Fibroblast of the conjunctiva (primary cell): ENCODE measurements around the gene ASAP2.

ENCODE experiments used
- DNase-seq: peaks from one replicate; pipeline ENCODE4 v3.0.0-alpha.2; 2010; ENCODE audit warnings: low read depth

ASAP2 gene

DNA sequence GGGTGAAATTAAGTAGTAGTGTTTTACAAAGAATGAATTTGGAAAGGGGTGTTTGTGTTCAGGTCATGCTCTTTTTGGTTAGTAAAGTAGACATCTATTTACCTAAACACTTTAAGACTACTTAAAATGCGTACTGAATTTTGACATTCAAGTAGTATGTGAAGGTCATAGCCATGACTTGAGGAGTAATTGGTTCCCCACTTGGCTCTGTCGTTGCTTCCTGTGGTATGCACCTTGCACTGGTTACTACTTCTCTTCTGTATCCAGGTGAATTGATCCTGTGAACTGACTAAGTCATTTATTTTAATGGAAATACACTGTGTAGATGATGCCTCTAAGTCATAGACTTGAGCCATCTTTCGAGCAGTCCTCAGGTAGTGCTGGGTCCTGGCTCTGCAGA is 118.8 kb downstream of the ASAP2 start:
- no peak for DNase-seq

DNA sequence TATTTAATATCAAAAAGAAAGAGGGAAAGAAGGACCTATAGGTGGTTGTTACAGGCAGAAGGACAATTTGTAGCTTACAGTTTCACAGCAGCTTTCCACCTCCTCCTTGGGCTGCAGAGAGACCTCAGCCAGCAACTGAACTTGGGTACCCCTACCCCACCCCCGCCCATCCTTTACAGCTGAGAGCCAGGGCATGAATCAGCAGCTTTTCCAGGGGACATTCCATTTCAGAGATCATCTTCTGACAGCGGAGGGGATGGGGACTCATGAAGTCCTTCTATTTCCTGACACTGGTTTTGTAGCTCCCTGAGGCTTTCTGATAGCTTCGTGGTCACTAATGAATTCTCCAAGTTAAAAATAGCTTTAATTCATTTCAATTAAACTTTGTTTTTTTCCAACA is 120.4 kb downstream of the ASAP2 start:
- DNase-seq = no peak

DNA sequence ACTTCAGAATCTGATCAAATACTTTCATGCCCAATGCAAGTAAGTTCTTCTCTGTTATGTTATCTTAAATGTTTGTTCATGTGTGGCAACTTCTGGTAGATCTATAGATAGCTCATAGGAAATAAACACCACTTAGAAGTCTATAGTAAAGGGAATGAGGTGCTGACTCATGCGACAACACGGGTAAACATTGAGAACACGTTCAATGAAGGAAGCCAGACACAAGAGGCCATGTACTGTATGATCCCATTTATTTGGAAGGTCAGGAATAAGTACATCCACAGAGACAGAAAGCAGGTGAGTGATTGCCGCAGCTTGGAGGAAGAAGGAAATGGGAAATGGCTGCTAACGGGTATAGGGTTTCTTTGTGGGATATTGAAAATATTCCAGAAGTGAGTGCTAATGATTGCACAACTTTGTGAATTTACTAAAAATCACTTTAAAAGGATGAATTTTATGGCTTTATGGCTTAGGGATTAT is 121.3 kb downstream of the ASAP2 start:
- DNase-seq = no peak

DNA sequence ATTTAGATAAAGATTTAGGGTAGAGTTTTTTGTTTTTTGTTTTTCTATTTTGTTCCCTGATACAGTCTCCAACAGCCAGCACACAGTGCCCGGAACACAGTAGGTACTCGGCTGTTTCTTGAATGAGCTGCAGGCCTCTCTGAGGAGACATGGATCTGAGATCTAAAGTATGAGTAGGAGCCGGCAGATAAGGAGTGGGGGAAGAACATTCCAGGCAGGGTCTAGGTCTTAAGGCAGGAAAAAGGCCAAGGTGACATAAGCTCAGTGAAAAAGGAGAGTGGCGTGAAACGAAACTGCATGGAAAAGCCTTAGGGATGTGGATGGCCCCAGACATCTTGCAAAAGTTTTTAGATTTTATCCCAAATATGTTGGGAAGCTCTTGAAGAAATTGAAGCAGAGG is 122.3 kb downstream of the ASAP2 start:
- no peak for DNase-seq

DNA sequence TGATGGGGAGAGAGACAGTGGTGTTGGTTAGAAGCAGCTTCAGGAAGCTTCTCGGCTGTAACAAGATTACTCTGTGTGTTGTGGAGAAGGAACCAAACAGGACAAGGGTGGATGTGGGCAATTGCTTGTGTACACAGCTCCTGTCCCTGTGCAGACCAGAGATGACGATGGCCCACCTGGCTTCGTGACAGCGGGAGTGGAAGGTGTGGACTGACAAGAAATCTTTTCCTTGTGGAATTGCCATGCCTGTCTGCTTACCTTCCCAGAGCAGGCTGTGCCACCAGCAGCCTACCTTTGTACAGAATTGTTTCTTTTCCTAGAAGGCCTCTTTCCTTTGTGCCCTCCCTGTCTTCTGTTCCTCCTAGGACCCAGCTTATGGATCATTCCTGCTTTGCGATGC is 122.9 kb downstream of the ASAP2 start:
- no peak for DNase-seq

DNA sequence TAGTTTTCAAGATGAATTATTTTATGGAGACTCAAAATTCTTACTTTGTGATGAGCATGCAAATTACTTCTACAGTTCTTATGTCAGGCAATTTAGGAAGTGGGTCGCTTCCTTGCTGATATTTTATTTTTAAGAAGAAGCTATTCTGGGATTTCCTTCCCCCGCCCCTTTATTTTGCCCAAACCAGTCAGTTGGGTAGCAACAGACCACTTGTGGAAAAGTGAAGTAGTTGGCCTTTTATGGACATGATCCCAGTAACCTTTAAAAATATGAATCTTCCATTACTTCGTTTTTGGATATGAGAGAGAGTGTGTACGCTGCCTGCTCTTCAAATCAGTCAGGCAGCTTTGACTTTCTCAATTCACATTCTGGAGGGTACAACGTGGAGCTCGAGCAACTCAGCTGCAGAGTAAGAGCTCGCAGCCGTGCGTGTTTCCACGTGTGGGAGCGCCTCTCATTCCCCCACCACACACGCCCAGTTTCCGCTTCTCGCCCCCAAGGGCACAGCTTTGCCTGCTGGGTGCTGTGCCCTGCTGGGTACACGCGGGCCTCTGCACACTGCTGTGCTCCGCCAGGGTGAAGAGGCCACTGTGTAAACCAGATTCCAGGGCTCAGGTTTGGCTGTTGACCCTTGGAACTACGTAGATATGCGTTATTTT is 124.1 kb downstream of the ASAP2 start:
- no peak for DNase-seq

DNA sequence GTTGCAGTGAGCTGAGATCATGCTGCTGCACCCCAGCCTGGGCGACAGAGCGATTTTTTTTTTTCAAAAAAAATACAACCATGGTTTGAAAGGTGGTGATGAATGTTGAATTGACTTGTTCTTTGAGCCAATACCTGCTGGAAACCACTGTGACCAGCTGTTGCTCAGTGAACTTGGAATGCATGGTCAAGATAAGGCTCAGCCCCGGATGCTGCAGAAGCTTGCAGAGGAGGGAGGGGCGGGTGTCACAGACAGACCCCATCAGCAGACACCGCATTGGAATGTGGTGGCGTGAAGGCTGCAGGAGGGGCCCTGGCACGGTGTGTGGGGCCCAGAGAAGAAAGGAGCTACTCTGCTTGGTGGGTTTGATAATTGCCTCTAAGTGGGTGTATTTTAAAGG is 125.1 kb downstream of the ASAP2 start:
- no peak for DNase-seq

DNA sequence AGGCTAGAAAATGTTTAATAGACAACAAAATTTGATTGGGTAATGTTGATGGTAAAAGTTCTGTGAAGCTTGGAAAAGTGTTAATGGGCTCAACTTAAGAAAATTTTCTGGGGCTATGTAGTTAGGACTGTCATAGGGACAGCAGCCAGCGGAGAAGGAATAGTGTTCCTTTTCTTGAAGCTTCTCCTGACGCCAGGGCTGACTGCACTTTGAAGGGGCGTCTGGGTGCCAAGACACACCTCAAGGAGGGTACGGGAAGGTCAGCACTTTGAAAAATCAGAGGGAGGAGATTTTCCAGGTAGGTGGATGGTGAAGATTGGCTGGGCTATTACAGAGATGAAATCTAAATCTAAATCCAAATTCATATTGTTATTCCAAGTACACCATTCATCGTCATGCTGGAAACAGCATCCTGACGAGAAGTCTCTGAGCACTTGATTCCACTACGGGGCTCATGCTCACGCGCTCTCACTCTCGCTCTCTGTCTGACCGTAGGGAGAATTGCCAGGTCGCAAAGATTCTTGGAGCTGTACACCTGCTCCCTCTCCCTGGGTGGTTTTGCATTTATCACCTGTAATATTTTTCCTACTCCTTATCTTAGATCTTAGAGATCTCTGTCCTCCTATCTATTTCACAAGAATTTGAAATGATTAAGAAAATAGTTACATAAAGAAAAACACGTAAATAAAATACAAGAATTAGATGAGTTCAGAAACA is 125.7 kb downstream of the ASAP2 start:
- no peak for DNase-seq

DNA sequence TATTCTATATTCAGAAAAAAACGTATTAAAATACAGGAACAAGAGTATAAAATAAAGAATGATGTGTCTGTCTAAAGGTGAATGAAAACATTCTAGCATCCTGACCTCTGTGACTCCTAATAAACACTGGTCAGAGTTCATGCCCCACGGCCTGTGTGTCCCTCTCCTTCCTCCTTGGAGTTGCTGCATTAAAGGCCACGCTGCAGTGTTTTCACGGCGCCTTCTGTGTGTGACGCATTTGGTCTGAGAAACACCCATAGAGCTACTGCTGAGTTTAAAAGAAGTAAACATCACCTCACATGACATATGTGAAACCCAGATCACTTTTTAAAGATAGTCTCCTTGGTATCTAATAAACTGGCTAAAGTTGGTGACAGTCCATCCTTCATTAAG is 126.2 kb downstream of the ASAP2 start:
- DNase-seq = no peak

DNA sequence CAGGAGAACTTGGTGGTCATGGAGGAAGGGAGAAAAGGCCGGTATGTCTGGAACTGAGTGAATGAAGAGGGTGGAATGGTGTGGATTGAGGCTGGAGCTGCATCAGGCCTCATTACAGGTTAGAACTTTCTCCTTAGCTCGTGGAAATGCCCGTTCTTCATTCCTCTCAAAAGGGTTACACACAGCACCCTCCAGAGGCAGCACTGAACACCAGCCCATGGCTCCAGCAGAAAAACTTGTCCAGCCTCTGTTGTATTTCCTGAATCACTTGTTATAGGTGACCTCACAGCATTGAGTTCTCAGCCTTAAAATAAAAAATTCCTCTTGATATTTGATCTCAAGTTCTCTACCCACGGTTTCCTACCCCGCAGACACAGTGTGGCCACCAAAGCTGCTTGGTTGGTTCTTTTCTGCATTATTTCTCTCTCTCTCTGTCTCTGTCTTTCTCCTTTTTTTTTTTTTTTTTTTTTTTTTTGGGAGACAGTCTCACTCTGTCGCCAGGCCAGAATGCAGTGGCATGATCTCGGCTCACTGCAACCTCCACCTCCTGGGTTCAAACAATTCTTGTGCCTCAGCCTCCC is 127.1 kb downstream of the ASAP2 start:
- DNase-seq = peak; percentile 75

DNA sequence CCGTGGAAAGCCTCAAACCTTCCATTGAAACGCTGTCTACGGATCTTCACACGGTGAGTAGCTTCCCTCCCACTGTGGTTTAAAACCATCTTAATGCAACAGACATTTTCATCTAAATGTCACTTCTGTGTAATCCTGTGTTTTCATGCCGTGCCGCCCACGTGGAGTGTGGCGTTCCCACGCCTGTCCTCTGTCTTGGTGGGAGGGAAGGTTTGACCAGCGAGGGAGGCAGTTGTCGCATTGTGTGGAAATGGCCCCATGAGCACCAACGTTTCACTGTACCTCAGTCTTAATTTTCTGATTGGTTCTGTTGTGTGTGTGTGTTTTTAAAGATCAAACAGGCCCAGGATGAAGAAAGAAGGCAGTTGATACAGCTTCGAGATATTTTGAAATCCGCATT is 128.1 kb downstream of the ASAP2 start:
- DNase-seq = no peak

DNA sequence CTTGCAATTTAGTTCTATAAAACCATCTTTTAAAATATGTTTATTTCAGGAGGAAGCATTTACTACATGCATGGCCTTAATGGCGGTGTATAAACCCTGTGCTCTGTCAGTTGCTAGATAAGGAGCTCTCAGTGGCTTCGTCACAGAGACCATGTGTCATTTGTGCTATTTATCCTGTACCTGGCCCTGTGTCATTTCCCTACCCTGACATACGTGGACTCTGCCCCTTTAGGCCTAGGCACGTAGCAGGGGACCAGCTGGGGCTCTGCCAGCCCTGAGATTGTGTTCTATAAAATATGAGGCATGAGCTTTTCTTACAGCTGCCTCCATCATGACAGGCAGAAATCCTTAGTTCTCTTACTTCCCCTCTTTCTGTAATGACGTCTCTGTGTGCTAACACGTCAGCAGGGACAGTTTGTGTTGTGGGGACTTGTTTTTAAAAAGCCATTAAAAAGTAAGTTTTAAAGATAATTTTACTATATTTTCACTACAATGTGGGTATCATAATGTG is 128.8 kb downstream of the ASAP2 start:
- no peak for DNase-seq

DNA sequence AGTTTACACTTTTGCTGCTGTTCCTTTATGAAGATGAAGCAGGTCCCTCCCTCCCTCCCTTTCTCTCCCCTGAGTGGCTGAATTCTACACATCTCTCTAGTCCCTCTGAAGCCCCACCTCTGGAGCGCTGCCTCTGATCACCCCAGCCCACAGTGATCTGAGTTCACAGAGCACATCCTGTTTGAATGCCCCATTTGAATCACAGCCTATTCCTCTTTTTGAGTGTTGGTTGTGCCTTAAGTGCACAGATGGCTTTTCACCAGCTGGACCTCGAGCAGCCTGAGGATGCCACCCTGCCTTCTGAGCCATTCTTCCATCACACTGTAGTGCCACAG is 129.6 kb downstream of the ASAP2 start:
- DNase-seq = peak; percentile 34

DNA sequence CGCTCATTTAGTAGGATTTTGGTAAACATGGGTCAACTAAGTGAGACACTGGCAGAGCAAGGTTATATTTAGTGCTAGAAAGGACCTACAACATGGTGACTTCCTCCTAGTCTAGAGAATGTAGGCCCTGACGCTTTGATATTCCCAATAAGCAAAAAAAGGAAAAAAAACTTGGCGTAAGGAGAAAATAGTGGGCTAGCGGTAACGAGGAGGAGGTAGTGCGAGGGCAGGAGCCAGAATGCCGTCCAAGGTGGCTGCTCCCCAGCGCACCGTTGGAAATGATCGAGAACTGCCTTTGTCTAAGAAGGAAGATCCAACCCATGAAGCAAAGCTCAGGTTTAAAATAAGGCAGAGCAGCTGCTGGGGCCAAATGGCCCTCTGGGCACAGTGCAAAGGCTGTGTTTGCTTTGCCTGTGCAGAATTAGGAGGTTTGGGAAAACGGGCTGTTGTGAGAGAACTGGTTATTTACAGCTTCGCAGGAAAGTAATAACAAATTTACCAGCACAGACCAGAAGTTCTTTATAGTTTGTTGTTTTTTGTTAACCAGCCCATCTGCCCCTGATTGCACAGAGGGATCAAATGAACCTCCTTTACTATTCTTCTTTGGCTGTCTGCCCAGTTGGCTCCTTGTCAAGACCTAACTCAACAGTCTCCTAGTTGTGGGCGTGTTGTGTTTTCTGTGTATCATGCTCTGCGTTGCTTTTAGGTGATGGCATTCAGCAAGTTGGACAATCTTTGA is 130.1 kb downstream of the ASAP2 start:
- DNase-seq = peak; percentile 93

DNA sequence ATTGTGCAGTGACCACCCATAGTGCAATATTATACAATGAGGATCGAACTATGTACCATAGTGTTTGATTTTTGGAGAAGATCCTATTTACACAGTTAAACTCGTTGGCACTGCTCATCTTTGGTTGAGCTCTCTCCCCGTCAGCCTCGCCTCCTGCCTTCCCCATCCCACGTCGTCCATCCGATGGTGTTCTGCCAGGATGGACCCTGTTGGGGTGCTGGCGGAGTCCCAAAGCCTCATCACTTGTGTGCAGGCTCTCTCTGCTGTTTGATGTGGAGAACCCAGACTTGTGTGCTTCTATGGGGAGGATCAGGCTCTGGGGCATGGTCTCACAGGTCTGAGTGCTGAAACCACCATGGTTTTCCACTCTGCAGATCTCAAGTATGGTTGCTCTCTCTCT is 131.3 kb downstream of the ASAP2 start:
- DNase-seq = no peak

DNA sequence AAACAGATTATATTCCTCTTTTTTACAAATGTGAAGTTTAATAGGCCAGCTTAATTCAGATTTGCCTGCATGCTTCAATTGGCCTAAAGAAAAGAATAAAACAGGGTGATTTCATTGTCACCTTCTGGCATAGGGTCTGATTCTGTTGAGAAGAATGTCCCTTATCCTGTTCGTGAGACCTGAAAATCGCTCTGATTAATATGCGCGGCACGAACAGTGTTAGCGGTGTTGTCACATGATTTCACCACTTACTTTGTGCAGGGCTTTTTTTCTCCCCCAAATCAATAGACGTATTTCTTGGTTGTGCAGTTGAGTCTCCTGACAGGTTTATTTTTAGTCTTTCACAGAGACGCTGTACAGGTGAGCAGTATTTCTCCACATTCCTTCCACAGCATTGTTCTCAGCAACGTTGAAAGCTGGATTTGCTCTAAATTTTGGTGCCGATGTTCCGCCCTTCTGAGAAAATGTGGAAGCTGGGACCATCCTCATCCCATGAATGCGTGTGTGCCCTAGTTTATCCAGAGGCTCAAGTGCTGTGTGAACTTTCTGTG is 134.8 kb downstream of the ASAP2 start:
- no peak for DNase-seq

DNA sequence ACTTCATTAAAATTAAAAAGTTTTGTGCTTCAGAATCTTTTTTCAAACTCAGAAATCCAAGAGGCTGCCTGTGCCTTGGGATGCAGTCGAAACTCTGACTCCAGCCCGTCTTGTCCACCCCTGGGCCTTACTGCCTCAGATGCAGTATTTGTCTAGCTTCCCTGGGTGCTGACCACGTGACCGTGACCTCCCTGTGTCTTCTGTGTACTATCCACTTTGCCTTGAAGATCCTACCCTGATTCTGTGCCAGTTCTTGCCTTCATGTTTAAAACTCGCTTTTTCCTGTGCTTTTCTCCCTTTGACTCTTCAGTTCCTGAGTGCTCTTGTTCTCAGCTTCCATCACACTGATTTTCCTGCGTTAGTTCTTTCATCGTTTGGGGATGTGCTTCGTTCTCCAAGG is 136.0 kb downstream of the ASAP2 start:
- no peak for DNase-seq

DNA sequence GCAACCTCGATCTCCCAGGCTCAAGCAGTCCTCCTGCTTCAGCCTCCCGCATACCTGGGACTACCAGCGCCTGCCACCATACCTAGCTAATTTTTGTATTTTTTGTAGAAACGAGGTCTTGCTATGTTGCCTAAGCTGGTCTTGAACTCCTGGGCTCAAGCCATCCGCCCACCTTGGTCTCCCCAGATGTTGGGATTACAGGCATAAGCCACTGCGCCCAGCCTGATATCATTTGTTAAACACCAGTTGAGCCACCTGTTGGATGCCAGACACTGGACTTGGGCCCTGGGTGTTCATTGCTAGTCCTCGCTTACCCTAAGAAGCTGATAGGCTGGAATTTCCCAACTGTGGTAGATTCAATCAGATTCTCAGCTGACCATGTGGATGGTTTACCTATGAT is 136.9 kb downstream of the ASAP2 start:
- no peak for DNase-seq

DNA sequence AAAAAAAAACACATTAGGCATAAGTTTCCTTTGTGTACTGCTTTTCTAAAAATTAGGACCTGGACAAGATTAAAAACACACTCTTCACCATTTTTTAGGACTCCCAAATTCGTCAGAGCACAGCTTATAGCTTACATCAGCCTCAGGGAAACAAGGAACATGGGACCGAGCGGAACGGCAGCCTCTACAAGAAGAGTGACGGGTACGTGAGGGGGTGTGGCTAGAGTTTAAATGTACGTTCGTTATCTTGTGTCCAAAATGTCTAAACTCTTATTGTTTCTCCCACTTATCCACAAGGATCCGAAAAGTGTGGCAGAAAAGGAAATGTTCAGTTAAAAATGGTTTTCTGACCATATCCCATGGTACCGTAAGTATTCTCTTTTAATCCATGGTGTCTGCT is 137.8 kb downstream of the ASAP2 start:
- DNase-seq = no peak

DNA sequence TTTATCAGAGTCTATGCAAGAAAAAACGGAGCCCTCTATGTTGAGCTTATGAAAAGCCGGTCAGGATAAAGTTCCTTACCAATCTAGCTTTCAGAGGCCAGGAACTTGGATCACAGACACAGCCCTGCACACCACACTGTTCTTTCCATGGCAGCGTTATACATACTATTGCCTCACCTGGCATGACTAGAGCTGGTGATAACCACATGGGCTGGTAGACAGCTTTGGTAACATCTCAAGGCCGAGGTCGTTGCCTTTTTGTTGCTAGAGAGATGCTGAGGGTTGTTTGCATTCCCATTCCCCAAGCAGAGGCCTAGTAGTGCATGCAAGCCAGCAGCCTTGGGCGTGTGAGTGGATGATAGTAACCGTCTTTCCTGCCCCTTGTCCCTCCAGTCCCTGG is 138.7 kb downstream of the ASAP2 start:
- no peak for DNase-seq

DNA sequence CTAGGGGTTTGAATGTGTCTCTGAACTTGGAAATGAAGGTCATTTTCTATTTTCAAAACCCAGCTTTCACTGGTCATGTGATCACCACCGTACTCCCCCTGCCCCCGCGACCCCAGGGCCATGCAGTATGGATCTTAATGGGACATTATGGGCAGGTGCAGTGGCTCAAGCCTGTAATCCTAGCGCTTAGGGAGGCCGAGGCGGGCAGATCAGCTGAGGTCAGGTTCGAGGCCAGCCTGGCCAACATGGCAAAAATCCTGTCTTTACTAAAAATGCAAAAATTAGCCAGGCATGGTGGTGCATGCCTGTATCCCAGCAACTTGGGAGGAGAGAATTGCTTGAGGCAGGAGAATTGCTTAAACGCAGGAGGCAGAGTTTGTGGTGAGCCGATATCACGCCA is 139.4 kb downstream of the ASAP2 start:
- no peak for DNase-seq

DNA sequence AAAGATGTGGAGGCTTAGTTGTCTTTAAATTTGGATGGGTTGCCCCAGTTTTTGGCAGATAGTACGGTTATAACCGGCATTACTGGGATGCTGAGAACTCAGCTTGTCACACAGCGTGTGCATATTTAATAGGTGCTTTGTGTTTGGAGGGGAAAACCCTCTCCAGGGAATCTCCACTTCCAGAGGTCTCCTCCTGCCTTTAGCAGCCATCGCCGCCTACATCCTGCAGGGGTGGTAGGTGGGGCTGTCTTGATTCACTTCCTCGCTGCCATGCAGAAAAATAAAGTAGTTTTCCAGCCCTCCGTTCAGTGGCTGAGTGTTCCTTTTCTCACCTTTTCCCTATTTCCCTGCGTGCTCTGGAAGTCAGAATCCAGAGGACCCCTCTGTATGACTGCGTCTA is 140.3 kb downstream of the ASAP2 start:
- DNase-seq = no peak
